NCI-H69 (cell line): ENCODE results near the gene CCDC70.

Source experiments
- DNase-seq: peaks from one replicate; lab custom pipeline; 2025; lab: John Stamatoyannopoulos, UW

The CCDC70 gene

GRCh38 chr13:51829568-51829899 is 32.2 kb upstream of the CCDC70 start:
- DNase-seq: no peak

DNA sequence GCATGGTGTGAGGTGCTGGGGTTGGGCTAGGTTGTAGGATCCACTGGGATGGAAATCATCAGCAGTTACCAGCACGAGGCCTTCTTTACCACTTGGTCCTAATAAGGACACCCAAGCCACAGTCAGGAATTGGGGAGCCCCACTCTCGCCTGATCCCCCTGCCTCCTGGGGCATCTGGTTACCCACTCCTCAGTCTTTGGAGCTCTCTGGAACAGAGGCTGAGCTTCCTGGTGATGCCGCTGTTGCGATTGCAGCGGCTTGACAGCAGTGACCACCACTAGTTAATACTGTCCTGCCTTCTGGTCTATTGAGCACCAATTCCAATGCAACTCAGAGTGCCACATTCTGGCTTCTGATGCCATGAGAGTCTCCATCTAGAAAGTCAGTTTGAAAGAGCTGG is 30.2 kb upstream of the CCDC70 start:
- no peak for DNase-seq

- DNase-seq: peak; percentile 54
Observed at GRCh38 chr13:51832471-51833152, 29.2 kb upstream of the CCDC70 start.

DNA sequence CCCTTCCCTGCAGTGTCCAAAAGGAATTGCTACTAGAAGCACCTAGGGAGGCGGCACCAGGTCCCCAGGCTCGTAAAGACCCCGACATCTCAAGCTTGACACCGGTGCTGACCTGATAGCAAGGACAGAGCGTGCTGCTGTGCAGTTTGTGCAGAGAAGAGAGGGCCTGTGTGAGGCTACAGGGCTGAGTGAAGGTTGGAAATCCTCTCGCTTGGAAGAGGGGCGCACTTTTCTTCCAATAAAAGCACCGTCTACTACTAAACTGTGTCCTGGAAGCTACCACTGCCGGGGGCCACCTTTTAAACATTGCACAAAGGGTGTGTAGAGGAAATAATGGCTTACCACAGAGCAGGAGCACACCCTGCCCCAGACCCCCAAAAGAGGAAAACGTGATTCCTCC is 27.8 kb upstream of the CCDC70 start:
- no peak for DNase-seq

DNA sequence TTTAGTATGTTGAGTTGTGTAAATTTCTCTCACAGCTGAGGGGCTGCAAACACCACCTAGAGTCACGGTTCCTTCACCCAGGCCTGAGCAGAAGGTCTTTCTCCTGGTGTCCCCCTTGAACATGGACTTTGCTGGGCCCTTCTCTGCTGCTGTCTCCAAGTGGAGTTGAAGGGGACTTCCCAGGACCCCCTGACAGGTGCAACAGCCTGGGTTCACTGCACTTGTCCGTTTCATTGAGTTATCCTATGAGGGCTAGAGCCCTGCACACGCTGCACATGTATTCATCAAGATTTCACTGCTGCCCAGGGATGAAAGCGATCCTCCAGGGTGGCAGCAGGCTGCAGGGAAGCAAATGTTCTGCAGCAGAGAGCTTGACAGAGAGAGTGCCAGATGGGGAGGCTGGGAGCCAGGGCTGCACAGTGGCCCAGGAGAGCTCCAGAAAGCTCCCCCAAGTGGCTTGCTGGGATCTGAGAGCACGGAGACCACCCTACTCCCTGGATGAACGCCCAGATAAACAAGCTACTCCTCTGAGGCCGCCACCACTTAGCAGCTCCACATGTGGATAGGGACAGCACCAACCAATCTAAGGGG is 27.1 kb upstream of the CCDC70 start:
- peak; percentile 55 for DNase-seq

DNA sequence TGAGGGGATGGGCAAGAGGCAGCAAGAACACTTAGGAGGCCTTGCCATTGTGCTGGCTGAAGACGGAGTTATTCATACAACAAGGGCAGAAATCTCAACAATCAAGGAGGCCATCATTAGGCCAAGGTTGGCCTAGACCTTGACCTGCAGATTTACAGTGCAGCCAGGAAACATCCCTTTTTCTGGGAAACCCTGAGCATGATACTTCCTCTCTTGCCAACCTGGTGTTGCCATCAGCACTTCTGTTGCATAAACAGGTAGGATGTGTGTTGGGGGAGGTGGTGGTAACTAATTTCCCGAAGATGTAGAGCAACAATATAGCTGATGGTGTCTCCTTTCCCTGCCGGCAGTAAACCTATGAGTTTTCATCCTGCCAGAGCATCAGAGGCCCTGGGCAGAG is 24.8 kb upstream of the CCDC70 start:
- no peak for DNase-seq

GRCh38 chr13:51838240-51838846 is 23.4 kb upstream of the CCDC70 start:
- DNase-seq: no peak

DNA sequence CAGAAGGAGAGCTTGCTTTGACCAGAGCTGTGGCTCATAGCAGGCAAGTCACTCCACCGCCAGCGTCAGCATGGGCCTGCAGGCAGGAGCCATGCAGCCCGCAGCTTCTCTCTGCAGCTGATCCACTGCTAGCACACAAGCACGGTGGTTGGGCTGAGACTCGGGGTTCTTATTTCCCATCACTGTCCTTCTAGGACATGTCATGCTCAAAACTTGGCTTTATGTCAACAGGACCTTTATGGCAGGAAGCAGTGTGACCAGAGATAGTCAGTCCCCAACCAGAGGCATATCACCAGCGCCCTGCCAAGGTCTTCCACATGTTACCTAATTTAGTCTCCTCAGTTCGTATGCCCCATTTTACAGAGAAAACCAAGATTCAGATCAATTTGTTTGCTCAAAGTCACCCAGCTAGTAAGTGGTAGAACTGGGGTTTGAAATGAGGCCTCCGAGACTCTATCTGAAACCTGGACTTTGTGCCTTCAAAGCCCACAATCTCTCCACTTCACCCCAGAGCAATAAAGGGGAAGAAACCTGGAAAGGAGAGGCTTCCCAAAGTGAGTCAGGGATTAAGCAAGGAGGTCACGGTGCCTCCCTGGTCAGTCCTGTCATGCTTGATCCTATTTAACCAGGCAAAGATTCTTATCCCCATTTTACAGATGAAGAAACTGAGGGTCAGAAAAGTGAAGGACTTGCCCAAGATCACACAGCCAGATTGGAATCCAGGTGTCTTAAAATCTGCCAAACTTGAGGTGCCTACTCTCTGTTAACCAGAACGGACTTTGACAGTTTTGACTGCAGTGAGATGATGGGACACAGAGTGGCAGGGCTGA is 21.8 kb upstream of the CCDC70 start:
- DNase-seq: no peak

DNA sequence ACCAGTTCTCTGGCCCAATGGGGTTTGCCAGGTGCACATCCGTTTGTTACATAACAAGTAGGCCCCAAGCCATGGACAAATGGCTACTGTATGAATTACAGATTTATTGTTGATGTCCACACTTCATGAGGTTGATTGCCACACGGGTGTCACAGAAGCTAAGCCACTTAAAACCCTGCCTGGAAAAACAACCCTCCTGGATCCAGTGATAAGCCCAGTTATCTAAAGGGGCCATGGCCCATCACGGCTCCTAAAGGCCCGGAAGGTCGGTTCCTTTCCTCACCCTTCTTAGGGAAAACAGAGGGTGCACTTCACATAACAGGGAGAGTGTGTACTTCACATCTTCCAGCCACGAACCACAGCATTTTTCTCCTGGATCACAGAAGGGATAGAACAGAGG is 20.9 kb upstream of the CCDC70 start:
- DNase-seq: no peak

DNA sequence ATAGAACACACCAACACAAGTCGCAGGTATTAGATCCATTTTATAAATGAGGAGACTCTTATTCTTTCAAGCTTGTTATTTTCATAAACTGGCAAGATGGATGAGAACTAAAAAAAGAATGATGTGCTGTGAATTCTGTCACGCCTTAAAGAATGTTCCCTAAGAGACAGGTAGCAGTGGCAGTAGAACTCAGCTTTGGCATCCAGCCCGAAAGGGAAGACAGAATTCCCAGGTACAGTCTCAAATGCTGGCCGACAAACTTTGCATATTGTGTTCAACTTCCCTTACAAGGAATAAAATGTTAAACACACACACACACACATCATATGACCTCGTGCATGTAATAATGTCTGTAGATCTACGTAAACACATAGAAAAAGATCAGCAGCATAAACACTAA is 20.0 kb upstream of the CCDC70 start:
- DNase-seq: no peak

- no peak for DNase-seq
Observed at GRCh38 chr13:51843529-51843928, 18.2 kb upstream of the CCDC70 start.

- DNase-seq: peak; percentile 64
Observed at GRCh38 chr13:51844862-51845573, 16.8 kb upstream of the CCDC70 start, which contains the start of gene TMEM272. TSS of gene TMEM272 (minus strand) at chr13:51845177. CDS start at chr13:51838530, 6,647 bp downstream.

- no peak for DNase-seq
Observed at GRCh38 chr13:51845574-51846318, 16.0 kb upstream of the CCDC70 start.

GRCh38 chr13:51846756-51847155 is 15.0 kb upstream of the CCDC70 start:
- no peak for DNase-seq

- no peak for DNase-seq
Observed at GRCh38 chr13:51848674-51849073, 13.1 kb upstream of the CCDC70 start.

- DNase-seq: peak; percentile 21
Observed at GRCh38 chr13:51849145-51850101, 12.3 kb upstream of the CCDC70 start.

GRCh38 chr13:51856027-51856736 is 5.6 kb upstream of the CCDC70 start:
- no peak for DNase-seq

GRCh38 chr13:51856998-51857397 is 4.8 kb upstream of the CCDC70 start:
- DNase-seq: no peak

DNA sequence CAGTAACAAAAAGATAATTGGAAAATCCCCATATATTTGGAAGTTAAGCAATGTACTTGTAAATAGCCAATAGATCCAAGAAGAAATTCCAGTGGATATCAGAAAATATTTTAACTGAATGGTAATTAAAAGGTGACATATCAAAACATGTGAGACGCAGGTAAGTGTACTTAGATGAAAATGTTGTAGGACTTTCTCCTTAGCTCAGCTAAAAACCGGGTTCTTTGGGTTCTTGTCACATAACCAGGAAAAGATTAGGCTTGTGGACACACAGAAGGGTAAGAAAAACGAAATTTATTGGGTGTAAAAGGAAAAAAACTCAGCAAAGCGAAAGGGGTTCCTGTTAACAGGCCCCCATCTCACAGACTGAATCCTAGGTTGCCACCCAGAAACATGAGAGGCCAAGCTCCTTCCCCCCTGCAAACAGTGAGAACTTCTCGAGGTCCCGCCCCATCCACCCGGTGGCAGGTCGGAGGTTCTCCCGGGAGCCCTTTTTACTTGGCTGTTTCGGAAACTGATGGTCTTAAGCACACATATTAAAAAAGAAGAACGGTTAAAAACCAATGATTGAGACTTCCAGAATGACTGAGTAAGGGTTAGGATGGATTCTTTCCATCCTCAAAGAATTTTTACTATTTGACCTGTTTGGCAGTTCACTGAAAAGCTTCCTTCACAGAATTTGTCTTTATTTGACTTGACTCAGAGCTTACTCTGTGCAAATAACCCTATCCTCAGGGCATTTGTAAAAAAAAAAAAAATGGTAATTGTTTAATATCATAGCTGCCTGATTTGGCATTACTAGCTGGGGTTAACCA is 3.1 kb upstream of the CCDC70 start:
- DNase-seq: no peak
